Activated T-helper 9 cell treated with anti-CD3 and anti-CD28 coated beads, Interleukin-2, amount 50 U/mL, for 16 hours (primary cell): ENCODE data around the gene RAB8B.

Experiments used
- DNase-seq: peaks from one replicate; pipeline ENCODE4 v3.0.0-alpha.2; 2020; ENCODE audit warnings: low read depth

Gene RAB8B

DNA sequence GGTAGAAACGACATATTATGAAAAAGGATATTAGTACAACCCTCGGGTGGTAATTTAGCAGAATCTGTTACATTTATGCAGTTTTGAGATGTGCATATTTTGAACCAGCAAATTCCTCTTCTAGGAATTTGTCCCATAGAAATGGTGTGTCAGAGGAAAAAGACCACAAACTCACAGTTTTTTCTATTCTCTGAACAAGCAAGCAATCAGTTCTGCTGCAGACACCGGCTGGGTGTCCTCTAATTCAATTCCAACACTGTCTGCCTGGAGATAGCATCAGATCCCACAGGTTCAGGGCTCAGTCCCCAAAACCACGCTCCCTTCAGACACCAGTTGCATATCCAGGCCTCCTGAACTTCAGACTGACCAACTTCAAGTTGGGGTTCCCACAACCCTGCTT is 124.4 kb downstream of the RAB8B start:
- no peak for DNase-seq

- no peak for DNase-seq
Observed at GRCh38 chr15:63314409-63314808, 125.0 kb downstream of the RAB8B start.
